ENCODE measurements around the gene PLA1A. TPM values are rescaled to one million over a fixed set of nuclear protein-coding genes. Genes with fewer than 3 reads are reported as not detected.

Gene PLA1A
- total RNA-seq, 1 experiment from 2014 or later = not detected

DNA sequence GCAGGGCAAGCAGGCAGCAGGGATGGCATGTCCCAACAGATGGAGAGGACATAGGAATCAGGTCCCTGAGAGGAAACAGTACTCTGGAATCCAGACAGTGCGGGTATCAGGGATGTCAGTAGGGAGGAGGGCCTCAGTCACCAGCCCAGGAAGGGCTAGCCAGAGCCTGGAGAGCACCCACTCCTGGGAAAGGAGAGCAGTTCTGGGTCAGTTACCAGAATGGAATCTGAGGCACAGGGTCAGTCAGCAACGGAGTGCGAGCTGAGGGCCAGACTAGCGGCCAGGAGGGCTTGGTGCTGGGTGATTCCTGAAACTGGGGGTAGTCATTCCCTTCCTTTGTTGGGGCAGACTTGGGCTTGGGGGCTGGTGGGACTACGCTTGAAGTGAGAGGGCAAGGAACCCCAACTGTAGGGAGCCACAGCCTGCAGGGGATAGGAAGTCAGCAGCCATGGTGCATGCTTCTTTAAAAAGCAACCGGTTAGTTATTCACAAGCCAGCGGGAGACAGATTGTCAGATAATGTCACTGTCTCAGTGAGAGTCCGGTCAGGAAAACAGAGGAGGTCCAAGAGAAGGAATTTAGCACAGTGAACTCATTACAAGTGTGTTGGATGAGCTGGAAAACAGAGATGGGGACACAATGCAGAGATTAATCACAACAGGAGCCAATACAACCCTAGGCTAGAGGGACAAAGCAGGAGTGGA lies 27.9 kb downstream of the PLA1A start:
- H3K36me3 ChIP-seq (ENCODE audit: low read depth) = no peaks in the 10 kb centered on the region
- H3K4me1 ChIP-seq (replicated peaks; ENCODE audit: insufficient read depth) = peaks cover 24% of the 10 kb centered on the region
- no peak for DNase-seq
- H3F3A ChIP-seq (ENCODE audit: insufficient read depth, low read depth) = 0 out of 2 replicates have a peak, but pooled peaks cover 9% of the 10 kb centered on the region
- no peaks in the 10 kb centered on the region; the same call in 1 of the 2 replicates for H3K9me2 ChIP-seq (ENCODE audit: insufficient read depth)
- H3K27ac ChIP-seq = no peak overlapping the region
- no peak overlapping the region for H2AFZ ChIP-seq
- no peaks in the 10 kb centered on the region for H3K79me2 ChIP-seq (ENCODE audit: low read depth)
- CTCF ChIA-PET = interaction anchor here (0.6 kb wide), 1 partner anchor 184 kb away, joined by 7 read pairs; no protein-coding TSS in a partner anchor
- intact Hi-C loops (cut with micrococcal nuclease; ENCODE audit: unreplicated experiment) = no loop called here
- POLR2A ChIA-PET (ENCODE audit: unreplicated experiment) = no interaction called here
- BruUV-seq (replicated peaks) = no TSS peak
- H3K4me2 ChIP-seq = no peak overlapping the region
- no peak overlapping the region for H3K4me3 ChIP-seq
- H3K27me3 ChIP-seq (ENCODE audit: insufficient read depth, low read depth) = no peaks in the 10 kb centered on the region
- H4K20me1 ChIP-seq (ENCODE audit: insufficient read depth) = no peaks in the 10 kb centered on the region
- no peak for TF ChIP-seq CTCF (conservative IDR thresholded peaks at IDR 0.05)
- no peak for TF ChIP-seq EZH2 (IDR thresholded peaks at IDR 0.05; ENCODE audit: low read depth)
- H3K9me3 ChIP-seq (ENCODE audit: insufficient read depth, low read depth) = no peaks in the 10 kb centered on the region

- Histone ChIP-seq H3K9me2 (ENCODE audit: insufficient read depth) (no peaks in the 10 kb centered on the region; the same call in 1 of the 2 replicates), H2AFZ (no peak overlapping the region), H3K27ac (no peak overlapping the region), H3F3A (ENCODE audit: insufficient read depth, low read depth) (0 out of 2 replicates have a peak, but pooled peaks cover 9% of the 10 kb centered on the region), H3K4me2 (no peak overlapping the region), H3K9me3 (ENCODE audit: insufficient read depth, low read depth) (no peaks in the 10 kb centered on the region), H4K20me1 (ENCODE audit: insufficient read depth) (no peaks in the 10 kb centered on the region), H3K27me3 (ENCODE audit: insufficient read depth, low read depth) (no peaks in the 10 kb centered on the region), H3K4me3 (no peak overlapping the region), H3K36me3 (ENCODE audit: low read depth) (no peaks in the 10 kb centered on the region), H3K4me1 (replicated peaks; ENCODE audit: insufficient read depth) (peaks cover 29% of the 10 kb centered on the region), H3K79me2 (ENCODE audit: low read depth) (no peaks in the 10 kb centered on the region)
- intact Hi-C loops (cut with micrococcal nuclease; ENCODE audit: unreplicated experiment) = no loop called here
- ChIA-PET CTCF (interaction anchor here (0.6 kb wide), 1 partner anchor 184 kb away, joined by 7 read pairs; no protein-coding TSS in a partner anchor), POLR2A (ENCODE audit: unreplicated experiment) (no interaction called here)
- no peak for DNase-seq
- no peak for TF ChIP-seq CTCF (conservative IDR thresholded peaks at IDR 0.05)
- no peak for TF ChIP-seq EZH2 (IDR thresholded peaks at IDR 0.05; ENCODE audit: low read depth)
- no TSS peak for BruUV-seq (replicated peaks)
These were observed 28.5 kb downstream of the PLA1A start for GRCh38 chr3:119626196-119626595.

DNA sequence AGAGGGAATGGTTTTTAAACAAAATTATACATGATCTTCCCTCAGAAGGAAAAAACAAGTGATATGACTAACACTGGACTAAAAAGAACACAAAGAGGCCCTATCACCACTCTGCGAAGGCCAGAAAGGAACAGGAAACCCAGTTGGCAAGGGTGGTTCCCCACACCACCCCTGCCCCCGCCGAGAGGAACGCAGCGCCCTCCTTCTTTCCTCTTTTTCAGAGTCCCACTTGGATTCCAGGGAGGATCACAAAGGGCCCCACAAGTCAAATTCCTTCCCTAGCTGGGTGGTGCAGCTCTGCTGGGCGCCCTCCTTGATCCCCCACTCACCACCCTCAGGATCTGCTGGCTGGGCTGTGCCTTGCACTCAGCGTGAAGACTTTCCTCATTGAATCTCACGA lies 29.8 kb downstream of the PLA1A start:
- H3K4me2 ChIP-seq = no peak overlapping the region
- 0 out of 2 replicates have a peak, but pooled peaks cover 9% of the 10 kb centered on the region for H3F3A ChIP-seq (ENCODE audit: insufficient read depth, low read depth)
- DNase-seq = no peak
- POLR2A ChIA-PET (ENCODE audit: unreplicated experiment) = no interaction called here
- no peaks in the 10 kb centered on the region; the same call in 1 of the 2 replicates for H3K9me2 ChIP-seq (ENCODE audit: insufficient read depth)
- BruUV-seq (replicated peaks) = no TSS peak
- H3K4me3 ChIP-seq = no peak overlapping the region
- no peak overlapping the region for H2AFZ ChIP-seq
- peaks cover 32% of the 10 kb centered on the region for H3K4me1 ChIP-seq (replicated peaks; ENCODE audit: insufficient read depth)
- intact Hi-C loops (cut with micrococcal nuclease; ENCODE audit: unreplicated experiment) = no loop called here
- no peaks in the 10 kb centered on the region for H3K36me3 ChIP-seq (ENCODE audit: low read depth)
- CTCF ChIA-PET = interaction anchor here (0.7 kb wide), 1 partner anchor 430 kb away, joined by 3 read pairs; no protein-coding TSS in a partner anchor
- H3K27ac ChIP-seq = no peak overlapping the region
- no peak for TF ChIP-seq EZH2 (IDR thresholded peaks at IDR 0.05; ENCODE audit: low read depth)
- no peak for TF ChIP-seq CTCF (conservative IDR thresholded peaks at IDR 0.05)
- no peaks in the 10 kb centered on the region for H4K20me1 ChIP-seq (ENCODE audit: insufficient read depth)
- no peaks in the 10 kb centered on the region for H3K79me2 ChIP-seq (ENCODE audit: low read depth)
- H3K27me3 ChIP-seq (ENCODE audit: insufficient read depth, low read depth) = no peaks in the 10 kb centered on the region
- H3K9me3 ChIP-seq (ENCODE audit: insufficient read depth, low read depth) = no peaks in the 10 kb centered on the region

Data from PC-9 (cell line).